HepG2 (cell line): ENCODE results near the gene PCNT. TPM values are rescaled to one million over a fixed set of nuclear protein-coding genes. Genes with fewer than 3 reads are reported as not detected.

Experiments used
- ESRRA ChIP-seq: sonication (generic); formaldehyde crosslinking; IDR thresholded peaks from 2 replicates; pipeline ENCODE4 v1.5.1; 2020; ENCODE audit warnings: mild to moderate bottlenecking, low read depth, missing genetic modification reagents
- GABPA ChIP-seq, 2 experiments: IDR thresholded peaks; 2 replicates each; pipeline ENCODE4 v1.6.1; 2011 to 2016; ENCODE audit warnings: low read depth in 2 of 2, low read length in 1 of 2, missing biosample characterization in 1 of 2, missing genetic modification characterization in 1 of 2
- IKZF4 ChIP-seq: sonication (generic); formaldehyde crosslinking; IDR thresholded peaks from 2 replicates; pipeline ENCODE4 v1.5.1; 2020; ENCODE audit warnings: borderline replicate concordance, mild to moderate bottlenecking, low read depth, missing genetic modification reagents; ENCODE audit errors: not compliant biosample characterization
- SAP130 ChIP-seq: IDR thresholded peaks from 2 replicates; pipeline ENCODE4 v1.6.1; 2016; ENCODE audit warnings: low read depth
- ZBTB38 ChIP-seq: sonication (generic); formaldehyde crosslinking; IDR thresholded peaks from 2 replicates; pipeline ENCODE4 v1.5.1; 2020; ENCODE audit warnings: mild to moderate bottlenecking, missing genetic modification reagents
- ZNF234 ChIP-seq: sonication (generic); formaldehyde crosslinking; conservative IDR thresholded peaks from 2 replicates; pipeline ENCODE4 v1.5.1; 2020; ENCODE audit warnings: mild to moderate bottlenecking, missing genetic modification reagents
- ZNF546 ChIP-seq: sonication (generic); formaldehyde crosslinking; conservative IDR thresholded peaks from 2 replicates; pipeline ENCODE4 v1.8.1; 2023; ENCODE audit warnings: mild to moderate bottlenecking, missing genetic modification reagents
- ZNF564 ChIP-seq: sonication (generic); formaldehyde crosslinking; IDR thresholded peaks from 2 replicates; pipeline ENCODE4 v1.8.1; 2023; ENCODE audit warnings: mild to moderate bottlenecking, missing genetic modification reagents
- polyA plus RNA-seq, 8 experiments: library from polyadenylated mRNA; depleted of rRNA in 3 of 8; stranded (reverse) in 7 of 8; unstranded in 1 of 8; fragments of >200 nt; fragmentation: Illumina TruSeq in 4 of 8; extraction: Trizol in 4 of 8; gene quantifications; 2 replicates each; pipeline versions ENCODE4 v1.2.1 to v1.2.3, GENCODE V29; 2011 to 2016; ENCODE audit warnings: low read depth in 4 of 8, missing spikeins in 1 of 8, mixed read lengths in 1 of 8; ENCODE audit not compliant: insufficient read depth in 1 of 8
- total RNA-seq, 5 experiments: library from RNA; depleted of rRNA; stranded (reverse); fragments of >200 nt; fragmentation: Illumina TruSeq; extraction: Trizol; gene quantifications; 2 replicates each; pipeline ENCODE4 v1.2.3, GENCODE V29; 2016; ENCODE audit warnings: low read depth in 1 of 5
- TF ChIP-seq, protein P1 (sequence below), 2 experiments: sonication (generic) in 1 of 2; formaldehyde crosslinking in 1 of 2; IDR thresholded peaks; 2 replicates each; pipeline versions ENCODE4 v1.4.0 to v1.6.1; 2016 to 2020; ENCODE audit warnings: borderline replicate concordance in 1 of 2, low read depth in 1 of 2, mild to moderate bottlenecking in 1 of 2, missing genetic modification reagents in 1 of 2
- TF ChIP-seq, protein P2 (sequence below): sonication (generic); formaldehyde crosslinking; IDR thresholded peaks from 2 replicates; pipeline ENCODE4 v1.5.1; 2020; ENCODE audit warnings: missing genetic modification reagents, mild to moderate bottlenecking, borderline replicate concordance
- TF ChIP-seq, protein P3 (sequence below): sonication (generic); formaldehyde crosslinking; IDR thresholded peaks from 2 replicates; pipeline ENCODE4 v1.4.0; 2020; ENCODE audit warnings: missing genetic modification reagents, borderline replicate concordance
- TF ChIP-seq, protein P4 (sequence below): IDR thresholded peaks from 2 replicates; pipeline ENCODE4 v1.4.0; 2020; ENCODE audit warnings: mild to moderate bottlenecking, missing genetic modification reagents
- TF ChIP-seq, protein P5 (sequence below): sonication (generic); formaldehyde crosslinking; IDR thresholded peaks from 2 replicates; pipeline ENCODE4 v1.5.0; 2020; ENCODE audit warnings: mild to moderate bottlenecking, missing genetic modification reagents, moderate library complexity

PCNT gene
- total and polyA plus RNA-seq, 2 of the 13 experiments (the other 11 are each of a cell fraction or from before 2014, with no cell fraction given), result 5.6 to 12.4 TPM

DNA sequence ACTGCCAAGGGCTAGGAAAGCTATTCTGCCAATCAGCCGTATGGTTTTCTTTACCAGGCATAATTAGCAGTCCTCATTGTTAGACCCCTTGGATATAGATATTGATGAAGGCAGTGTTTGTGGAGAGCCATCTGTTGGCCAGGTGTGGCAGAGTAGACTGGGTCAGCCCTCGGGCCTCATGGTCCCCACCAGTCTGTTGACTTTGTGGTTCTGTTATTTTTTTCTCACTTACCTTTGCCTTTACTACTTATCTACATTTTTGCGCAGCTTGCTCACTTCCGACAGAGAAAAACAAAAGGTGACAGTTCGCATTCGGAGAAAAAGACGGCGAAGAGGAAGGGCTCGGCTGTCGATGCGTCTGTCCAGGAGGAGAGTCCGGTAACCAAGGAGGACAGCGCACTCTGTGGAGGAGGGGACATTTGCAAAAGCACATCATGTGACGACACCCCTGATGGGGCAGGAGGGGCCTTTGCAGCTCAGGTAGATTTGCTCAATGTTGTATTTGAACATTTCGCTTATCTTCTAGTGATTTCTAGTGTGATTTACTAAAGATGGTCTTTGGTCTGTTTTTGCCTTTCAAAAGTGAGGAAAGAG lies 2.3 kb downstream of the PCNT start (continued):
- TF ChIP-seq, protein P1, sequence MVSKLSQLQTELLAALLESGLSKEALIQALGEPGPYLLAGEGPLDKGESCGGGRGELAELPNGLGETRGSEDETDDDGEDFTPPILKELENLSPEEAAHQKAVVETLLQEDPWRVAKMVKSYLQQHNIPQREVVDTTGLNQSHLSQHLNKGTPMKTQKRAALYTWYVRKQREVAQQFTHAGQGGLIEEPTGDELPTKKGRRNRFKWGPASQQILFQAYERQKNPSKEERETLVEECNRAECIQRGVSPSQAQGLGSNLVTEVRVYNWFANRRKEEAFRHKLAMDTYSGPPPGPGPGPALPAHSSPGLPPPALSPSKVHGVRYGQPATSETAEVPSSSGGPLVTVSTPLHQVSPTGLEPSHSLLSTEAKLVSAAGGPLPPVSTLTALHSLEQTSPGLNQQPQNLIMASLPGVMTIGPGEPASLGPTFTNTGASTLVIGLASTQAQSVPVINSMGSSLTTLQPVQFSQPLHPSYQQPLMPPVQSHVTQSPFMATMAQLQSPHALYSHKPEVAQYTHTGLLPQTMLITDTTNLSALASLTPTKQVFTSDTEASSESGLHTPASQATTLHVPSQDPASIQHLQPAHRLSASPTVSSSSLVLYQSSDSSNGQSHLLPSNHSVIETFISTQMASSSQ (IDR thresholded peaks at IDR 0.05; ENCODE audit: low read depth), result peak; percentile 16; the same call in 1 of the 2 replicates
- TF ChIP-seq, protein P1 (CRISPR knock-in tag; IDR thresholded peaks at IDR 0.05; ENCODE audit: borderline replicate concordance), result no peak
- TF ChIP-seq, protein P2, sequence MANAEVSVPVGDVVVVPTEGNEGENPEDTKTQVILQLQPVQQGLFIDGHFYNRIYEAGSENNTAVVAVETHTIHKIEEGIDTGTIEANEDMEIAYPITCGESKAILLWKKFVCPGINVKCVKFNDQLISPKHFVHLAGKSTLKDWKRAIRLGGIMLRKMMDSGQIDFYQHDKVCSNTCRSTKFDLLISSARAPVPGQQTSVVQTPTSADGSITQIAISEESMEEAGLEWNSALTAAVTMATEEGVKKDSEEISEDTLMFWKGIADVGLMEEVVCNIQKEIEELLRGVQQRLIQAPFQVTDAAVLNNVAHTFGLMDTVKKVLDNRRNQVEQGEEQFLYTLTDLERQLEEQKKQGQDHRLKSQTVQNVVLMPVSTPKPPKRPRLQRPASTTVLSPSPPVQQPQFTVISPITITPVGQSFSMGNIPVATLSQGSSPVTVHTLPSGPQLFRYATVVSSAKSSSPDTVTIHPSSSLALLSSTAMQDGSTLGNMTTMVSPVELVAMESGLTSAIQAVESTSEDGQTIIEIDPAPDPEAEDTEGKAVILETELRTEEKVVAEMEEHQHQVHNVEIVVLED (CRISPR knock-in tag), result no peak
- TF ChIP-seq GABPA (IDR thresholded peaks at IDR 0.05; ENCODE audit: low read depth, low read length) (no peak), GABPA (CRISPR knock-in tag; IDR thresholded peaks at IDR 0.05; ENCODE audit: low read depth) (peak; percentile 38; the same call in 1 of the 2 replicates), ZNF564 (CRISPR knock-in tag) (no peak), IKZF4 (no peak), ESRRA (CRISPR knock-in tag) (no peak), SAP130 (CRISPR knock-in tag) (peak; percentile 32; the same call in 1 of the 2 replicates), ZNF234 (CRISPR knock-in tag) (no peak), ZNF546 (CRISPR knock-in tag) (no peak), ZBTB38 (peak; percentile 60; the same call in 1 of the 2 replicates)
- TF ChIP-seq, protein P3, sequence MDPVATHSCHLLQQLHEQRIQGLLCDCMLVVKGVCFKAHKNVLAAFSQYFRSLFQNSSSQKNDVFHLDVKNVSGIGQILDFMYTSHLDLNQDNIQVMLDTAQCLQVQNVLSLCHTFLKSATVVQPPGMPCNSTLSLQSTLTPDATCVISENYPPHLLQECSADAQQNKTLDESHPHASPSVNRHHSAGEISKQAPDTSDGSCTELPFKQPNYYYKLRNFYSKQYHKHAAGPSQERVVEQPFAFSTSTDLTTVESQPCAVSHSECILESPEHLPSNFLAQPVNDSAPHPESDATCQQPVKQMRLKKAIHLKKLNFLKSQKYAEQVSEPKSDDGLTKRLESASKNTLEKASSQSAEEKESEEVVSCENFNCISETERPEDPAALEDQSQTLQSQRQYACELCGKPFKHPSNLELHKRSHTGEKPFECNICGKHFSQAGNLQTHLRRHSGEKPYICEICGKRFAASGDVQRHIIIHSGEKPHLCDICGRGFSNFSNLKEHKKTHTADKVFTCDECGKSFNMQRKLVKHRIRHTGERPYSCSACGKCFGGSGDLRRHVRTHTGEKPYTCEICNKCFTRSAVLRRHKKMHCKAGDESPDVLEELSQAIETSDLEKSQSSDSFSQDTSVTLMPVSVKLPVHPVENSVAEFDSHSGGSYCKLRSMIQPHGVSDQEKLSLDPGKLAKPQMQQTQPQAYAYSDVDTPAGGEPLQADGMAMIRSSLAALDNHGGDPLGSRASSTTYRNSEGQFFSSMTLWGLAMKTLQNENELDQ, result no peak
- TF ChIP-seq, protein P4, sequence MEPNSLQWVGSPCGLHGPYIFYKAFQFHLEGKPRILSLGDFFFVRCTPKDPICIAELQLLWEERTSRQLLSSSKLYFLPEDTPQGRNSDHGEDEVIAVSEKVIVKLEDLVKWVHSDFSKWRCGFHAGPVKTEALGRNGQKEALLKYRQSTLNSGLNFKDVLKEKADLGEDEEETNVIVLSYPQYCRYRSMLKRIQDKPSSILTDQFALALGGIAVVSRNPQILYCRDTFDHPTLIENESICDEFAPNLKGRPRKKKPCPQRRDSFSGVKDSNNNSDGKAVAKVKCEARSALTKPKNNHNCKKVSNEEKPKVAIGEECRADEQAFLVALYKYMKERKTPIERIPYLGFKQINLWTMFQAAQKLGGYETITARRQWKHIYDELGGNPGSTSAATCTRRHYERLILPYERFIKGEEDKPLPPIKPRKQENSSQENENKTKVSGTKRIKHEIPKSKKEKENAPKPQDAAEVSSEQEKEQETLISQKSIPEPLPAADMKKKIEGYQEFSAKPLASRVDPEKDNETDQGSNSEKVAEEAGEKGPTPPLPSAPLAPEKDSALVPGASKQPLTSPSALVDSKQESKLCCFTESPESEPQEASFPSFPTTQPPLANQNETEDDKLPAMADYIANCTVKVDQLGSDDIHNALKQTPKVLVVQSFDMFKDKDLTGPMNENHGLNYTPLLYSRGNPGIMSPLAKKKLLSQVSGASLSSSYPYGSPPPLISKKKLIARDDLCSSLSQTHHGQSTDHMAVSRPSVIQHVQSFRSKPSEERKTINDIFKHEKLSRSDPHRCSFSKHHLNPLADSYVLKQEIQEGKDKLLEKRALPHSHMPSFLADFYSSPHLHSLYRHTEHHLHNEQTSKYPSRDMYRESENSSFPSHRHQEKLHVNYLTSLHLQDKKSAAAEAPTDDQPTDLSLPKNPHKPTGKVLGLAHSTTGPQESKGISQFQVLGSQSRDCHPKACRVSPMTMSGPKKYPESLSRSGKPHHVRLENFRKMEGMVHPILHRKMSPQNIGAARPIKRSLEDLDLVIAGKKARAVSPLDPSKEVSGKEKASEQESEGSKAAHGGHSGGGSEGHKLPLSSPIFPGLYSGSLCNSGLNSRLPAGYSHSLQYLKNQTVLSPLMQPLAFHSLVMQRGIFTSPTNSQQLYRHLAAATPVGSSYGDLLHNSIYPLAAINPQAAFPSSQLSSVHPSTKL, result 0 out of 2 replicates have a peak, but pooled peaks have one; percentile 30
- TF ChIP-seq, protein P5, sequence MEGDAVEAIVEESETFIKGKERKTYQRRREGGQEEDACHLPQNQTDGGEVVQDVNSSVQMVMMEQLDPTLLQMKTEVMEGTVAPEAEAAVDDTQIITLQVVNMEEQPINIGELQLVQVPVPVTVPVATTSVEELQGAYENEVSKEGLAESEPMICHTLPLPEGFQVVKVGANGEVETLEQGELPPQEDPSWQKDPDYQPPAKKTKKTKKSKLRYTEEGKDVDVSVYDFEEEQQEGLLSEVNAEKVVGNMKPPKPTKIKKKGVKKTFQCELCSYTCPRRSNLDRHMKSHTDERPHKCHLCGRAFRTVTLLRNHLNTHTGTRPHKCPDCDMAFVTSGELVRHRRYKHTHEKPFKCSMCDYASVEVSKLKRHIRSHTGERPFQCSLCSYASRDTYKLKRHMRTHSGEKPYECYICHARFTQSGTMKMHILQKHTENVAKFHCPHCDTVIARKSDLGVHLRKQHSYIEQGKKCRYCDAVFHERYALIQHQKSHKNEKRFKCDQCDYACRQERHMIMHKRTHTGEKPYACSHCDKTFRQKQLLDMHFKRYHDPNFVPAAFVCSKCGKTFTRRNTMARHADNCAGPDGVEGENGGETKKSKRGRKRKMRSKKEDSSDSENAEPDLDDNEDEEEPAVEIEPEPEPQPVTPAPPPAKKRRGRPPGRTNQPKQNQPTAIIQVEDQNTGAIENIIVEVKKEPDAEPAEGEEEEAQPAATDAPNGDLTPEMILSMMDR (CRISPR knock-in tag), result peak; percentile 69
